Dedifferentiated amniotic fluid mesenchymal stem cell (primary cell): ENCODE results near the gene DMRTA2.

Experiments
- DNase-seq: peaks from one replicate; pipeline ENCODE4 v3.0.0-alpha.2; 2016; ENCODE audit errors: extremely low spot score

The DMRTA2 gene

DNA sequence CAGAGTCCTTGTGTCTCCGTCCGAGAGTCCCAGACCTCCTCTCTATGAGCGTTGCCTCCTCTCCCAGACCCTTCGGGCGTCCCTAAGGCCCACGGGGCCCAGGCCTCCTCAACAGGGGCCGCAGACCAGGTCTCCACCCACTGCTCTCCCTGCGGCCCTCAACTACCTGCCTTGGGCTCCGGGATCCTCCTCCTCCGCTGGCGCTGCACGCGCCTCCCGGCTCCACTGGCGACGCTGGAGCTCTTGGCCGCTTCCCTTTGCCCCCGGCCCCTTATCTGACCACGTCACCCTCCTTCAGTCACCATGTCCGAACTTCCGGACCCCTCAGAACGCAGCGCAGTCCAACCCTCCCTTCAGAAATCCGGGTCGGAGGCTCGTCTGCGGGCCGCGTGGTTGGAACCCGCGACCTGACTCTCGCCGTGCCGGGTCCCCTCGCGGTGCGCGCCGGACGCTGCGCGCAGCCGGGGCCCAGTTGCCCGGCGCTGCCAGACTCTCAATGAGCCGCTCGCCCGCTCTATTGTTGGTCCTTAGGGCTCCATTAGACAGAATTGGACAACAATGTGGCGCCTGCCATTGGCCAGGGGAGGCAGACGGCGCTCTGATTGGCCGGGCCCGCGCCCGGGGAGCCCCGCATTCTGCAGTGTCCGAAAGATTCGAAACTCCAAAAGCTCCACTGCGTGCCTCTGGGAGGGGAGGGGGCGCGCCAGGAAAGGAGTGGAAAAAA is at the start of gene DMRTA2:
Gene DMRTA2 (minus strand): TSS at position 498 of the 724 bp plus-strand sequence. CDS start 1,907 bp downstream, outside the sequence.
- no peak for DNase-seq

DNA sequence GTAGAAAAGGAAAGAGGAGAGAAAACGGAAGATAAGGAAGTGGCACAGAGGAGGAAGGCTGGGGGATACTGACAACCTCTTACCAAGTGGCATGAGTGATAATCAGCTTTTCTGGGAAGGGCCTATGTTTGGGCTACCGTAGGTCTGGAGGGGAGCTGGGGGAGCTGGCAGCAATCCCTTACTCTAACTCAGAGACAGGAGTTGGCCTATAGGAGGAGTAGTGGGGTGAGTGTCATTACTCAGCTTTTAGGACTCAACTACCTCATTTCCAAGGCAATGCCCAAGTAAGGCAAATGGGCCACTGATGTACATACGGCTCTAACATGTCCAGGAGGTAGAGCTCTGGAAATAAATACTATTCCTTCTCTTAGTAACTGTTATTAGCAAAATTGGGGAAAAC is 48.7 kb upstream of the DMRTA2 start:
- no peak for DNase-seq

DNA sequence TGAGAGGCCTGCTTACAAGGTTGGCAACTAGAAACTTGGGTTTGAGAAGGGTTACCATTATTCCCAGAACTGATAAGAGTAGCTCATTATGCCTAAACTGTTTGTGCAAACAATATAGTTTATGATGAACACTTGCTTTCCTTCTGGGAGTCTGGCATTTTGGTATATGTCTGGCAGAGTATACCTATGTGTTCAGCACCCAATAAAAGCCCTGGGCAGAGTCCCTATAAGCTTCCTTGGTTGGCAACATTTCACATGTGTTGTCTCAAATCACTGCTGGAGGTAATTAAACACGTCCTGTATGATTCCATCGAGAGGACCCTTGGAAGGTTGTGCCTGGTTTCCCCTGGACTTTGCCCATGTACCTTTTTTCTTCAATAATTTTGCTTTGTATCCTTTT is 39.7 kb upstream of the DMRTA2 start:
- no peak for DNase-seq

DNA sequence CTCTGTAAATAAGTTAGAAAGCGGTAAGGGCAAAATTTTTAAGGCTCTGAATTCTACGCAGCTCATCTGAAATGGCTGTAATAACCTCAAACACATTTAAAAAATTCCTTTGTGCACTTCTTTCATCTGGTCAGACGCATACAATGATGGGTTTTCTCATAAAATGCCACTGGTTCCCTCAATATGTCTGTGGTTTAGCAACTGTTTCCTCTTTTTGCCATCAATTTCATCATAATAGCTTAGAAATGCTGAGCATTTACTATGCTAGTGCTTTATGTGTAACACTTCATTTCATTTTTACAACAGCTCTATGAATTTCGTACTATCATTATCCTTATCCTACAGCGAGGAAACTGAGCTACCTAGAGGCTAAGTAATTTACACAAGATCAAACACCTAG is 35.3 kb upstream of the DMRTA2 start:
- no peak for DNase-seq

DNA sequence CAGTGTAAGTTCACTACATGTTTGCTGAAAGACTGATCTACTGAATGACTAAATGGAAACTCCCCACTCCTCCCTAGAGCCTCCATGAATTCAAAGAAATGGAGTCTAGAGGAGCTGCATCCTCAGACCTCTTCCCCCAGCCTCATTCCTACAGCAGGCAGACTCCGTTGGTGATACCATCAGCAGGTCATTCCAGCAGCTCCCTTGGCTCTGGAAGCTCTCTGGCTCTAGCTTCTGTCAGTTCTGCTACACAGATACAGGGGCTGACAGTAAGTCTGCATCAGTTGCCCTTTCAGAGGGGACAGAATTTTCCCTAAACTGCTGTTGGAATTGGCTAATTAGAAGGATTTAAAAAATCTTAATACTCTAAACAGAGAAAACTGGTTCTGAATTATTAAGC is 31.7 kb upstream of the DMRTA2 start:
- DNase-seq = no peak

DNA sequence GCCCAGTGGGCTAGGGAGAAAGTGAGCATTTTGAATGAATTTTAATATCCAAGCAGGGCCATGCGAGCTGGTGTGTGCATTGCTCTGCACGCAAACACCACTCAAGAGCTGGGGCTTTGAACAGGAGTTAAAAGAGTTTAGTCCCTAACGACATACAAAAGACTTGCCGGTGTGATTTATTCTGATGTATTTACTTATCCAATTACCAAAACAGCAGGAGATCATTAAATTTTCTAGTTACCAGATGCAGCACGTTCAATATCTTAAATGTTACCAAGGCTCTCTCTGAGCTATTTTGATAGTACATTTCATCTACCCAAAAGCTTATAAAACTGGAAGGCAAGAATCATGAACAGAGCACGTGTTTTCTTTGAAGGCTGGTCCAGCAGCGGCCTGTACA is 30.0 kb upstream of the DMRTA2 start:
- DNase-seq = no peak

DNA sequence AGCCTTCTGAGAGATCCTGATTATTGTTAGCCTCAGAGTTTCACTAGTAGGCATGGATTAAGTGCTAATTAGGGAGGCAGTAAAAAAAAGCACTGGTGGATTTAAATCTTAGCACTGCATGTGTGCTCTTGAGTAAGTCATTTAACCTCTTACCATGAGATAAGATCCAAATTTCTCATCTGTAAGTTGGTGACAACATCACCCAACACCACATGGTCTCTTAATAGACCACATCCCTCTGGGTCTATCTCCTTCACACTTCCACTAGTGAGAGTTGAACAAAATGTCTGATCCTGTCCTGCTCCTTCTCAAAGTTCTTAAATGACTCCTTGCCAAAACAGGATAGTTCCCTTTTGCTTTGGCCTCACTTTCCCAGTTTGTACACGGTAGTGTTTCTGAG is 29.5 kb upstream of the DMRTA2 start:
- no peak for DNase-seq

DNA sequence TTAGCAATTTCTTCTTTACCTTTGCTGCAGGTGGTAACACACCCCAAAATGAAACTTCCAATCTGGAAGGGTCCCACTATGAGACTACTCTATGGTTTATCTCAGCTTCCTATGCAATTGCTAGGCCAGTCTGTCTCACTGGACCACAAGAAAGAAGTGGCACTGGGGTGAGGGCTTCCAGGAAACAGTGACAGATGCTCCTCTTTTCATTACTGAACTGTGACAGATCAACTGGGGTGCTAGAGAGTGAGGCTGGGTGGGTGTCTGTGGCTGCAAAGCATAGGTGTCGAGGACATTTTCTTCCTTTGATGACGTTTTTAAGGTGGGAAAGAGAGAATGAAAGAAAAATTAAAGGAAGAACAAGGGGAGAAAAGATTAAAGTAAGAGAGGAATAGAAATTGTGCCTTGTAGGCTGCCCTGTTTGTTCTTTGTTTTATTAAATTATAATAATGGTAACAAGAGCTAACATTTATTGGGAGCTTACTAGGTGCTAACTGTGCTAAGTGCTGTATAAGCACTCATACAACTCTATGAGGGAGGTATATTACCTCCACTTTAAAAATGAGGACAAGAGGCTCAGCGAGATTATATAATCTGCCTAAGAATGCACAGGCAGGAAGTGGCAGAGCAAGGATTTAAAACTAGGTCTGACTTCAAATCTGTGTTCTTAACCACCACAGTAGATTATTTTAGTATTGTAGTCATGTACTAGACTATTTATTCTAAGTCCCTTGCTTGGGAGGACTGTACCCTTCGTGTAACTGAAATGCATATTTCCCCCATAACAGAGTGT is 27.8 kb upstream of the DMRTA2 start:
- DNase-seq = no peak

DNA sequence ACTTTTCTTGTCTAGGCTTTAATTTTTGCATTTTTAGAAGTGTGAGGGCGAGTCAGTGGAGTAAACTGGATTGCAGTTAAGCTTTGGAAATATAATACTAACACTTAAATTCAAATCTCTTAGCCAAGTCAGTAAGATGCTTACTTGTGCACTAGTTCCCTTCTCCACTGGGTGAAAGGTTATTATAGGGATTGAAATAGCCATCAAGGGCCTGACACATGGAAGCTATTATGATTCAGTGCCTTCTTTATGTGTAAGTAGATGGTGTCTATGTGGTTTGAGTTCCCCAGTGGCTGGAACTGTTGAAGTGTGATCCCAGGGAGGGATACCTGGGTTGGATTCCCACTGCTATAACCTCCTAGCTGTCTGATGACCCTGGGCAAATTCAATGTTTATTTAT is 24.7 kb upstream of the DMRTA2 start:
- no peak for DNase-seq

DNA sequence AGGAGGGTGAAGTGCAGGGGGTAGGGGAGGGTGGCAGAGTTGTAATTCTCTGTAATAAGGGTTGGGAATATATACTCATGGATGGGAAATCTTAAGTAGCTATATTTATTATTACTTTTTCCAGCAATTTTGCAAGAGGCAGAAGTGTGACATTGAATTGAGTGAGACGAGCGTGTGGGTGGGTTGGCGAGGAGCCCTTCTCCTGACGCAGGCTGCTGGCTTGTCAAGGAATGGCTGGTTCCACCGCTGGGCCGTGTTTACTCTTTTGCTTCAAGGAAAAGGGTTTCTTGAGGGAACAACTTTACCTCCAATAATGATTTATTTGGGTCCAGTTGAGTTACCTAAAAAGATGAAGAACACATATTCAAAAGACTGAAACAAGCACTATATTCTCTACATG is 17.9 kb upstream of the DMRTA2 start:
- DNase-seq = no peak

DNA sequence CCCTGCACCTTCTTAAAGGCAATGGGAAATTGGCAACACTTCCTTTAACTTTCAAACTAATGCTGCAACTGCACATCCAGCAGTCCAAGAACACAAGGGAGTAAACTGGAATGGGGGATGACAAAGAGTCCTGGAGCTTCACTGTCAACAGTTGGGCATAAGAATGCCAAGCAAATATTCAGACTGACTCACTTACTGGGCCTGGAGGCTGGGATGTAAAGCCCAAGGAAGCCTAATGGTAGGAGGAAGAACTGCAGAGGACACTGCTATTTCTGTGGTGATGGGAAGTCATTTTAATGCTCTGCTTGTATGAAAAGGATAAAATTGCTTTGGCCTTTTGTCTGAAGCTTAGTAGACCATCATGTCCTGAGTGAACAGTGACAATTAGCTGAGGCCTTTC is 15.7 kb upstream of the DMRTA2 start:
- DNase-seq = no peak

DNA sequence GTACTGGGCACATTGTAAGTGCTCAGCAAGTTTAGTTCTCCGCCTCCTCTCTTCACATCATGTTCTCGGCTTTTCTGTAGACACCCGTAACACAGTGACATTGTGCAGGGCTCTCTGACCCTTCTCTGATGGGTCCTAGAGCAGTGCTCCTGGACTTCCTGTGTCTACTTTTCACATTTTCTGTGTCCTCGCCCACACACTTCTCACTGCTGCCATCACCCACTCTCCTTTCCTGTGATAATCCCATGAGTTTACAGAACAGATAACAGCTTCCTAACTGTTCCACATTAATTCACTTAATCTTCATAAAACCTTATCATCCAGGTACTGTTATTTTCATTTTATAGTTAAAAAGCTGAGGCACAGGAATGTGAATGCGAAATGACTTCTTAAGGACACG is 13.2 kb upstream of the DMRTA2 start:
- DNase-seq = no peak

DNA sequence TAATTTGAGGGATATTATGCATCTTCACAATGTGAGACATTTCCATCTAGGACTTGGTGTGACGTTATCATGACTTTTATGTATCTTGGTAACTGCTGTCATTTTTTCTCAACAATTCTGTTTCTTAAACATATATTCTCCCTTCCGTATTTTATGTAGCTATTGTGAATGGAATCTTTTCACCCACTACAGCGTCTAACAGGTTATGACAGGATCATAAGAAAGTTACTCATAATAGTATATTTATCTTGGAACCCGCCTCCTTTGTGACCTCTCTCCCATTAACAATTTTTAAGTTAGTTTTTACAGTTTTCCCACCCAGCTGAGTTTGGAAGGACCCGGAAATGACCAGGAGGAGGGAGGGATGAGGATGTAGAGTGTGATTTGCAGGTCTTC is 6.8 kb upstream of the DMRTA2 start:
- DNase-seq = no peak

DNA sequence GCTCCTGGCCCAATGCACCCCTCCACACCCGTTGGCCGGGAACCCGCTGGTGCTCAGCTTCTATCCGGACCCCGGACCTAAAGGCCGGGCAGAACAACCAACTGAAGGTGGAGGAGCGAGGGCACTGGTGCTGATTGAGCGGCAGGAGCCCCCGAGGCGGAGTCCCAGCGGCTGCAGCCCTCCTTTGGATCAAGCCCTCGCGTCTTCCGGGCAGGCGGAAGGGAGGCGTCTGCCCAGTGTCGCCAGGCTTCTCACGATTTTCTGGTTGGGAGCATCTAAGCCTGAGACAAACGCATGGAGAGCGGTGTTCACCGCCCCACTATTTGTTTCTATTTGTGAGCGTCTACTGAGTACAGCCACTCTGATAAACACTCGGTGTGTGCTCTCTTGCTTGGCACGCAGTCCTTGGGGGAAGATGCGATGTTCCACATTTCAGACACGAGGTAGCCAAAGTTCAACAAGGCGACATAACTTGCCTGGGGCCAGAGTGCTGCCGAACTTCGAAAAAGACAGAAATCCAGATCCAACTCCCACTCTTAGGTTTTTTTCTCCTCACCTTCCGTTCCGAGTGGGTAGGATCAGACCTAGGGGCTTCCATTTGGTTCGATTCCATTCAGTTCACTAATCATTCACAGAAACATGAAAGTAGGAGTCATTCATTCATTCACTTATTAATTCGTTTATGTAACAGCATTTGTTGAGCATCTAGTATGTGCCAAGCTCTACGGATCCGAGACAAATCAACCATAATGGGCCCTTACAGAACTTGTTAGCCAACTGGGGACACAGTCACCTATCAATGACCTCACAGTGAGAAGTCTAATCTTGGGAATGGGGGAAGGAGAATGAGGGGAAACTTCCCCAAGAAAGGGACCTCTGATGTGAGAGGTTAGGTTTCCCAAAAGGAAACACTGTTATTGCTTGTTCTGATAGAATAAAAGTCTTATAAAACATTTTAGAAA is 4.9 kb upstream of the DMRTA2 start:
- no peak for DNase-seq

DNA sequence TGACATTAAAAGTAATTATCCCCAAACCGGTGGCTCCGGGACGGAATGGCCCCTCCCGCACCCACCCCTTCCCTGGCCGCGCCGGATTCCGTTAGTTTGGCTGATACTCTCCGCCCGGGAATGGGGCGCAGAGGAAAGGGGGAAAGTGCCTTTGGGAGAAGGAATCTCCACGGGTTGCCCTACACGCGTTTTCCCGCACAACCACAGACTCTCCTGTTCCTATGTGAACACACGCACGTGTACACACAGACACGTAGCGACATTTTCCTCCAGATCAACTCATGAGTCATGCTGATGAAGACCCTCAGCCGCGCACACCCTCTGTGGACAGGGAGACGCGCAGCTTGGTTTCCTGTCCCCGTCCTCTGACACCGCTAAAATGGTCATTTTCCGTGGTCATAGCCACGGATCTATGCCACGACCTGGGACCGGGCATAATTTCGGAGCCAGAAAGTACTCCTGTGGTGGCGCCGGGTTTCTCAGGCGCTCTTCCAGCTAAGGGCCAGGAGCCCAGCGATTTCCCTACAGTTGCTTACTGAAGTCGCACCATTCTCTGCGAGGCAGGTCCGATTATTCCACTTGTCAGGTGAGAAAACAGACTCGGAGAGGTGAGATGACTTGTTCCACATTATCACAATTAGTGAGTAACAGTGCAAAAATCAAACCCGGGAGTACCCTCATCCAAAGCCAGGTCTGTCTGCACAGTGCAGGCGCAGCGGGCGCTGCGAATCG is 4.0 kb upstream of the DMRTA2 start:
- DNase-seq = no peak

DNA sequence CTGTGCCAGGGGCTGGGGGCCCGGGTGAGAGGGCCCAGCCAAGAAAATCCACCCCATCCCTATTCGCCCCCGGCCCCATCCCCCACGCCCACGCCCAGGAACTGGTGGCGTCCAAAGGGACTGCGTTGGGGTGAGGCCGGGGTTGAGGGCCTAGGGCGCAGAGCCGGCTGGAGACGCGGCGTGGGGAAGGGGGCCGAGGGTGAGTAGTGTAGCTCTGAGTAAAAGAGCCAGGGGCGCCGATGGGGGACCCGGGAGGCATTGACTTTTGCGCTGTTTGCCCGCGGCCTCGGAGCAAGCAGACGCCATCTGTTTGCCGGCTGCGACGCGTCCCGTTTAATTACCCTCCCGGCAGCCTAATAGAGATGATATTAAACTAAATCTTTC is 3.5 kb upstream of the DMRTA2 start:
- no peak for DNase-seq

DNA sequence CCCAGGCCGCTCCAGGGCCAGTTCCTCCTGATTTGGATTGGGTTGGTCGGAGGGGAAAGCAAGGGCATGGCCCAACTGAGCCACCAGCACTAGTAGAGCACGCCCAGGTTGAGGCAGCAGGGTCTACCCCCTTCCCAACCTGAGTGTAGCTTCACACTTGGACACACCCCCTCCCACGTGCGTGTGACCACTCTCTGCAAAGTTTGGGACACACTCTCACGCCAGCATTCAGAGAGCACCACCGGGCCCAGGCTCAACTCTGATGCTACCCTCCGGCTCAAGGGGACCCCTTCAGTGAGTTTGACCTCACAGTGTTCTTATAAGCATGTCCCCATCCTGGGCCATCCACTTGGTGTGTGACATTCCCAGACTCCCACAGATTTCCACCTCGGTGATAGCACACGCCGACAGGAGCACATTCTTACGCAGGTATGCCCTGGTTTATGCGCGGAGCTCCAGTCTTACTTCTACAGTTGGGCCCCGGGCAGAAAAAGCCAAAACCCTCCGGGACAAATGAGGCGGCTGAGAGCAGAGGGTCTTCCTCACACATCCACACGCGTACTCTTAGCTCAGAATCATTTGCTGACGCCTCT is 3.0 kb upstream of the DMRTA2 start:
- no peak for DNase-seq

DNA sequence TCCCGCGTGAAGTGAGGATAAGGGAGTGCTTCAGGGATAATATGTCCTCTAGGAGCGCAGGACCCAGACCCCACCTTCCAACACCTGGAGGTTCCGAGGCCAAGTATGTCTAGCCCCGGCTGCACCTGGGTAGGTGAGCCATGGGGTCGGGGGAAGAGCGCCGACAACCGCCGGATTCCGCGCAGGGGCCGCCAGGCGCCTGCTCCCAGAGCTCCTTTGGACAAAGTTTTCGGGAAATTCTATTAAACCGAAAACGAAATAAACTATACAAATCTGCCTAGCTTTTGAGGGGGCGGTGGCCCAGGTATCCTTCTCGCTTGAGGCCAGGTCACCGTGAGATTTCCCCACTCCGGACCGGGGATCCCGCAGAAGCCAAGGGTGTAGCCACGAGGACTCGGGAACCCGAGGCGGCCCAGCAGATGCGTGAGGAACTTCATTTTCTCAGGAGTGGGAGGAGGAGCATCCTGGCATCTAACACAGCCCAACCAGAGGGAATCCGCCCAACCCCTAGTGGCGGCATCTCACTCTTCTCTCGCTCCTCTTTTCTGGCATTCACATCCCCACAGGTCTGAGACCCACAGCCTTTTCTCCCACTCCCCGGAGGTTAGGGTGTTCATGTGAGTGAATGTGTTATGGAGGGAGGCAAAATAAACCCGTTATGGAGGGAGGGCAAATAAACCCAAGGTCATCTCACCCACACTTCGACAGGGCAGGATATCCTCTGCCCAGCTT is 2.3 kb upstream of the DMRTA2 start:
- no peak for DNase-seq

DNA sequence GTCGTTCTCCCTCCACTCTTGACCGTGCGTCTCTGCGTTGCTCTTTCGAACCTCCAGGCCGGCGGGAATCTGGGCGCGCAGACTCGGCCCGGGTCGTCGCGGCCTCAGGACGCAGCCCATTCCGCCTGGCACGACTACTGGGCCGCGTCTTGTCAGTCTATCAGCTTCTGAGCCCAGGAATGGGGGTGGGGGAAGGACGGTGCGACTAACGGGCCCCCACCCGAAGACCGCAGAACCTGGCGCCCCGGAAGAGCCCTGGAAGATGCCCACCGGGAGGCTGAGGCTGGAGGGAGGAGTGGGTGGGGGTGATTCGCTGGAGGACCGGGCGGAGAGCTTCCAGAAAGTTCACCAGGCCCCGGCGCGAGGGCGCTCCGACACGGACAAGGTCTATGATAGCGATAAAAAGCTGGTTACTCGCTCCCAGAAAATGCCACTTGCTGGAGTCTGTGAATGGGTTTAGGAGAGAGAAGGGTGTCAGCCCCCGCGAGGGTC is 1.7 kb upstream of the DMRTA2 start:
- no peak for DNase-seq
